AG04450 (cell line): ENCODE results near the gene TAS2R5. TPM values are rescaled to one million over a fixed set of nuclear protein-coding genes. Genes with fewer than 3 reads are reported as not detected.
"Not testable (repeated sequence)": the region's sequence is repeated elsewhere in the genome, so short reads cannot be mapped to it uniquely, and the experiment has no call there.

Experiments
- CTCF ChIA-PET: fragments of 300-600, 350-600 bp; formaldehyde crosslinking; extraction: SDS; loops from one replicate; lab custom pipeline; 2022; ENCODE audit warnings: antibody characterized with exemption, inconsistent platforms; lab: Charles Lee
- POLR2A ChIA-PET: fragments of 350-600 bp; formaldehyde crosslinking; extraction: SDS; loops from one replicate; lab custom pipeline; 2021; ENCODE audit warnings: antibody characterized with exemption, inconsistent platforms; lab: Yijun Ruan, JAX
- DNase-seq: peaks from one replicate; pipeline ENCODE4 v3.0.0-alpha.2; 2011; ENCODE audit warnings: low read depth, low spot score
- H3K27ac ChIP-seq: one replicate; pipeline ENCODE4 v1.5.1; 2012; ENCODE audit warnings: low read depth, low read length, control low read depth
- H3K27me3 ChIP-seq: one replicate; pipeline ENCODE4 v1.6.0; 2012; ENCODE audit warnings: low read length; ENCODE audit not compliant: control insufficient read depth, insufficient read depth
- H3K4me3 ChIP-seq: 2 replicates; pipeline ENCODE4 v1.5.1; 2011; ENCODE audit warnings: mild to moderate bottlenecking, low read depth, low read length, control low read depth
- H3K9me3 ChIP-seq: 2 replicates; pipeline ENCODE4 v1.5.1; 2012; ENCODE audit warnings: low read length; ENCODE audit not compliant: control insufficient read depth, insufficient read depth
- polyA minus RNA-seq: library from RNA; depleted of rRNA, polyadenylated mRNA; stranded (reverse); fragments of >200 nt; gene quantifications from 2 replicates; pipeline ENCODE4 v1.2.3, GENCODE V29; 2011; rRNA and poly(A)+ RNA removed
- polyA plus RNA-seq: library from polyadenylated mRNA; depleted of rRNA; stranded (reverse); fragments of >200 nt; gene quantifications from 2 replicates; pipeline ENCODE4 v1.2.3, GENCODE V29; 2011; rRNA removed
- TF ChIP-seq, protein P1 (sequence below): IDR thresholded peaks from 2 replicates; pipeline ENCODE4 v1.5.1; 2011; ENCODE audit warnings: low read depth, low read length, control low read depth, inconsistent platforms

Gene TAS2R5, protein sequence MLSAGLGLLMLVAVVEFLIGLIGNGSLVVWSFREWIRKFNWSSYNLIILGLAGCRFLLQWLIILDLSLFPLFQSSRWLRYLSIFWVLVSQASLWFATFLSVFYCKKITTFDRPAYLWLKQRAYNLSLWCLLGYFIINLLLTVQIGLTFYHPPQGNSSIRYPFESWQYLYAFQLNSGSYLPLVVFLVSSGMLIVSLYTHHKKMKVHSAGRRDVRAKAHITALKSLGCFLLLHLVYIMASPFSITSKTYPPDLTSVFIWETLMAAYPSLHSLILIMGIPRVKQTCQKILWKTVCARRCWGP
- polyA plus RNA-seq (0.38 and 0.81 TPM in 2 replicates), polyA minus RNA-seq (0.87 and 1.7 TPM in 2 replicates)

DNA sequence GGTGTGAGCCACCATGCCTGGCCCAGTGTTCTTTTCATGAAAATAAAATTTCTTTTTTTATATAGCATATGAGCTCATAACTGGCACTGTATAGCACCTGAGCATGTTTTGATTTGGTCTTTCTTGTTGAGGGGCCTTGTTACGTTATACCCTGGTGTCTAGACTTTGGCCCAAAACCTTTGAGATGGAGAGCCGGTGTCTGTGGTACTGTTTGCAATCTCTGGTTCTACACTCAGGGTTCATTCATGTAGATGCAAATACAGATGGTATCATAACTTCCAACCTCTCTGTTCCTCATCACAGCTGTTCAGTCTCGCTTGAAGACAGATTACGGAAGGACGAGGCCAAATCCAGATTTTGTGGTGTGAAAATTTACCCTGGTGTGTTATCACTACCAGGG lies at the start of gene TAS2R5:
TSS of gene TAS2R5 (plus strand) at position 301 of the 400 bp plus-strand sequence. CDS start 145 bp downstream, outside the sequence.
- no peak within 1 kb of the TSS for H3K4me3 ChIP-seq
- H3K27me3 ChIP-seq = no peaks in the 10 kb centered on the region
- ChIA-PET CTCF (interaction anchor here (1.8 kb wide), 1 partner anchor 135 kb away, joined by 6 read pairs; no protein-coding TSS in a partner anchor), POLR2A (no interaction called here)
- no peak within 1 kb of the TSS for H3K27ac ChIP-seq
- TF ChIP-seq, protein P1, sequence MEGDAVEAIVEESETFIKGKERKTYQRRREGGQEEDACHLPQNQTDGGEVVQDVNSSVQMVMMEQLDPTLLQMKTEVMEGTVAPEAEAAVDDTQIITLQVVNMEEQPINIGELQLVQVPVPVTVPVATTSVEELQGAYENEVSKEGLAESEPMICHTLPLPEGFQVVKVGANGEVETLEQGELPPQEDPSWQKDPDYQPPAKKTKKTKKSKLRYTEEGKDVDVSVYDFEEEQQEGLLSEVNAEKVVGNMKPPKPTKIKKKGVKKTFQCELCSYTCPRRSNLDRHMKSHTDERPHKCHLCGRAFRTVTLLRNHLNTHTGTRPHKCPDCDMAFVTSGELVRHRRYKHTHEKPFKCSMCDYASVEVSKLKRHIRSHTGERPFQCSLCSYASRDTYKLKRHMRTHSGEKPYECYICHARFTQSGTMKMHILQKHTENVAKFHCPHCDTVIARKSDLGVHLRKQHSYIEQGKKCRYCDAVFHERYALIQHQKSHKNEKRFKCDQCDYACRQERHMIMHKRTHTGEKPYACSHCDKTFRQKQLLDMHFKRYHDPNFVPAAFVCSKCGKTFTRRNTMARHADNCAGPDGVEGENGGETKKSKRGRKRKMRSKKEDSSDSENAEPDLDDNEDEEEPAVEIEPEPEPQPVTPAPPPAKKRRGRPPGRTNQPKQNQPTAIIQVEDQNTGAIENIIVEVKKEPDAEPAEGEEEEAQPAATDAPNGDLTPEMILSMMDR = no peak
- H3K9me3 ChIP-seq = no peaks in the 10 kb centered on the region
- DNase-seq = no peak

DNA sequence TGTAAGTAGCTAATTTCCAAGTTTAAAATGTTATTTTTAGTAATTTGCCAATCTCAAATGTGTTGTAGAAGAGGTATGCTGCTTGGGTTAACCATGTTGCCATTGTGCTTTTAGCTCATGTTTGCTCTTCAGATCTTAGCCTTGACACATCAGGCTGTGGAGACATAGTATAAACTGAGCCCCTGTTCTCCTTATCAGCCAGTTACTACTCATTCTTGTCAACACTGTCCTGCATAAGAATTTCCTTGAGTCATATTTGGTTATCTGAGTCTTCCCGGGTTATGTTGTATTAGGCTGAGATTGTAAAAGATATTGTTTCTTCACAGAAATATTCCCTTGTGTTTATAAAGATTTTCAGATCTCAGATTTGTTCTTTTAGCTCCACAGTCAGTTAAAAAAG lies 47.8 kb upstream of the TAS2R5 start:
- Histone ChIP-seq H3K27ac (no peak overlapping the region), H3K27me3 (no peaks in the 10 kb centered on the region), H3K4me3 (no peak overlapping the region), H3K9me3 (no peaks in the 10 kb centered on the region)
- TF ChIP-seq, protein P1 = no peak
- CTCF ChIA-PET = interaction anchor here (1.2 to 1.3 kb wide), 2 partner anchors 88 to 727 kb away, joined by 3 read pairs; partner anchors contain the start of gene MRPS33
- POLR2A ChIA-PET = no interaction called here
- no peak for DNase-seq

GRCh38 chr7:141744131-141744530 lies 45.9 kb upstream of the TAS2R5 start:
- ChIA-PET CTCF (no interaction called here), POLR2A (no interaction called here)
- DNase-seq = no peak

GRCh38 chr7:141748396-141748795 lies 41.6 kb upstream of the TAS2R5 start:
- Histone ChIP-seq H3K9me3 (peaks cover 16% of the 10 kb centered on the region), H3K27me3 (no peaks in the 10 kb centered on the region), H3K4me3 (no peak overlapping the region), H3K27ac (no peak overlapping the region)
- no peak for DNase-seq
- TF ChIP-seq, protein P1 = no peak
- POLR2A ChIA-PET = no interaction called here
- CTCF ChIA-PET = interaction anchor here (0.9 to 1.6 kb wide), 3 partner anchors 10 to 37 kb away, joined by 3 to 5 read pairs (median 3); partner anchors contain the start of gene SSBP1

More at GRCh38 chr7:141744131-141744530, 45.9 kb upstream of the TAS2R5 start:
- TF ChIP-seq, protein P1 = no peak
- Histone ChIP-seq H3K27me3 (no peaks in the 10 kb centered on the region), H3K9me3 (no peaks in the 10 kb centered on the region), H3K4me3 (no peak overlapping the region), H3K27ac (no peak overlapping the region)

GRCh38 chr7:141751904-141752303 lies 38.1 kb upstream of the TAS2R5 start:
- CTCF ChIA-PET, POLR2A ChIA-PET, H3K27ac ChIP-seq, H3K27me3 ChIP-seq, H3K4me3 ChIP-seq, DNase-seq: not testable (repeated sequence)
- peaks cover 16% of the 10 kb centered on the region for H3K9me3 ChIP-seq
